Osteoblast (primary cell): ENCODE measurements around the gene ANKRD13A. TPM values are rescaled to one million over a fixed set of nuclear protein-coding genes. Genes with fewer than 3 reads are reported as not detected.

Experiments used
- DNase-seq: peaks from one replicate; pipeline ENCODE4 v3.0.0; 2011; ENCODE audit warnings: low spot score, mixed read lengths; ENCODE audit not compliant: insufficient read length; ENCODE audit errors: missing footprints
- H2AFZ ChIP-seq: 2 replicates; pipeline ENCODE4 v1.6.0; 2011; ENCODE audit warnings: mild to moderate bottlenecking, low read length
- H3K27ac ChIP-seq: 2 replicates; pipeline ENCODE4 v1.5.1; 2011; ENCODE audit warnings: mild to moderate bottlenecking, low read depth, low read length, moderate library complexity
- H3K27me3 ChIP-seq: 2 replicates; pipeline ENCODE4 v1.6.0; 2012; ENCODE audit warnings: mild to moderate bottlenecking, control low read depth, inconsistent platforms, low read length, moderate library complexity; ENCODE audit not compliant: insufficient read depth
- H3K36me3 ChIP-seq: 2 replicates; pipeline ENCODE4 v1.5.1; 2011; ENCODE audit warnings: mild to moderate bottlenecking, low read length, control low read depth, moderate library complexity; ENCODE audit not compliant: insufficient read depth
- H3K4me1 ChIP-seq: 2 replicates; pipeline ENCODE4 v1.5.1; 2011; ENCODE audit warnings: mild to moderate bottlenecking, low read length, control low read depth, moderate library complexity; ENCODE audit not compliant: insufficient read depth
- H3K4me2 ChIP-seq: 2 replicates; pipeline ENCODE4 v1.6.0; 2011; ENCODE audit warnings: mild to moderate bottlenecking, low read length; ENCODE audit not compliant: insufficient read depth
- H3K4me3 ChIP-seq: fragments of 200-600 bp; sonication (generic); 3 replicates; pipeline ENCODE4 v1.5.1; 2012; ENCODE audit warnings: mild to moderate bottlenecking, low read length, inconsistent platforms; ENCODE audit not compliant: insufficient read depth
- H3K79me2 ChIP-seq: 2 replicates; pipeline ENCODE4 v1.6.0; 2012; ENCODE audit warnings: mild to moderate bottlenecking, low read length, control low read depth, inconsistent platforms; ENCODE audit not compliant: insufficient read depth
- H3K9me3 ChIP-seq: 2 replicates; pipeline ENCODE4 v1.5.1; 2011; ENCODE audit warnings: low read depth, low read length, control low read depth
- H4K20me1 ChIP-seq: 2 replicates; pipeline ENCODE4 v1.6.0; 2012; ENCODE audit warnings: mild to moderate bottlenecking, low read length, control low read depth; ENCODE audit not compliant: insufficient read depth
- CTCF ChIP-seq: IDR thresholded peaks from 2 replicates; pipeline ENCODE4 v1.5.1; 2011; ENCODE audit warnings: mild to moderate bottlenecking, low read depth, low read length, moderate library complexity; ENCODE audit errors: extremely low read depth
- total RNA-seq: library from RNA; depleted of rRNA; stranded (reverse); fragments of >200 nt; gene quantifications from 2 replicates; pipeline ENCODE4 v1.2.3, GENCODE V29; 2012

ANKRD13A gene
- total RNA-seq, 1 donor, result 94.1 TPM

- peak overlapping the region; percentile 89 for H2AFZ ChIP-seq
Measured at GRCh38 chr12:109996483-109996853, 2.8 kb upstream of the ANKRD13A start.

GRCh38 chr12:109997393-109997792, 1.8 kb upstream of the ANKRD13A start:
- Histone ChIP-seq H3K4me1 (peaks cover 46% of the 10 kb centered on the region), H3K27ac (no peak overlapping the region), H2AFZ (no peak overlapping the region), H3K36me3 (no peaks in the 10 kb centered on the region), H3K4me3 (no peak overlapping the region), H3K27me3 (no peaks in the 10 kb centered on the region), H3K9me3 (no peaks in the 10 kb centered on the region), H3K4me2 (no peak overlapping the region), H4K20me1 (peaks cover 27% of the 10 kb centered on the region), H3K79me2 (peaks cover 59% of the 10 kb centered on the region)
- DNase-seq, result no peak
- no peak for TF ChIP-seq CTCF

More at GRCh38 chr12:109996483-109996853, 2.8 kb upstream of the ANKRD13A start:
- Histone ChIP-seq H3K27me3 (no peaks in the 10 kb centered on the region), H4K20me1 (peaks cover 29% of the 10 kb centered on the region), H3K27ac (peak overlapping the region; percentile 73), H3K4me3 (peak overlapping the region; percentile 85), H3K36me3 (peaks cover 5% of the 10 kb centered on the region), H3K79me2 (peaks cover 67% of the 10 kb centered on the region), H3K4me1 (peaks cover 40% of the 10 kb centered on the region), H3K9me3 (no peaks in the 10 kb centered on the region), H3K4me2 (peak overlapping the region; percentile 82)
- TF ChIP-seq CTCF, result no peak
- no peak for DNase-seq

- peaks cover 7% of the 10 kb centered on the region for H3K36me3 ChIP-seq
- peak overlapping the region; percentile 95 for H2AFZ ChIP-seq
- peak overlapping the region; percentile 96 for H3K4me2 ChIP-seq
- H4K20me1 ChIP-seq, result peaks cover 25% of the 10 kb centered on the region
- H3K79me2 ChIP-seq, result peaks cover 59% of the 10 kb centered on the region
- H3K27ac ChIP-seq, result peak overlapping the region; percentile 95
- no peaks in the 10 kb centered on the region for H3K9me3 ChIP-seq
- no peak for TF ChIP-seq CTCF
- peak; percentile 74 for DNase-seq
- no peaks in the 10 kb centered on the region for H3K27me3 ChIP-seq
- peak overlapping the region; percentile 90 for H3K4me3 ChIP-seq
- peaks cover 52% of the 10 kb centered on the region for H3K4me1 ChIP-seq
Measured at GRCh38 chr12:109998241-109998903, 858 bp upstream of the ANKRD13A start.

GRCh38 chr12:109999649-109999971, 380 bp downstream of the ANKRD13A start:
- H2AFZ ChIP-seq, result peak overlapping the region; percentile 39

More at GRCh38 chr12:109999649-109999971, 380 bp downstream of the ANKRD13A start:
- DNase-seq, result no peak
- no peaks in the 10 kb centered on the region for H3K9me3 ChIP-seq
- peaks cover 59% of the 10 kb centered on the region for H3K79me2 ChIP-seq
- peak overlapping the region; percentile 96 for H3K4me2 ChIP-seq
- H3K27me3 ChIP-seq, result no peaks in the 10 kb centered on the region
- H3K27ac ChIP-seq, result peak overlapping the region; percentile 95
- peaks cover 14% of the 10 kb centered on the region for H3K36me3 ChIP-seq
- peaks cover 43% of the 10 kb centered on the region for H3K4me1 ChIP-seq
- H3K4me3 ChIP-seq, result peak overlapping the region; percentile 90
- TF ChIP-seq CTCF, result no peak
- H4K20me1 ChIP-seq, result peaks cover 15% of the 10 kb centered on the region
